ENCODE results near the gene TPSB2.

The TPSB2 gene

DNA sequence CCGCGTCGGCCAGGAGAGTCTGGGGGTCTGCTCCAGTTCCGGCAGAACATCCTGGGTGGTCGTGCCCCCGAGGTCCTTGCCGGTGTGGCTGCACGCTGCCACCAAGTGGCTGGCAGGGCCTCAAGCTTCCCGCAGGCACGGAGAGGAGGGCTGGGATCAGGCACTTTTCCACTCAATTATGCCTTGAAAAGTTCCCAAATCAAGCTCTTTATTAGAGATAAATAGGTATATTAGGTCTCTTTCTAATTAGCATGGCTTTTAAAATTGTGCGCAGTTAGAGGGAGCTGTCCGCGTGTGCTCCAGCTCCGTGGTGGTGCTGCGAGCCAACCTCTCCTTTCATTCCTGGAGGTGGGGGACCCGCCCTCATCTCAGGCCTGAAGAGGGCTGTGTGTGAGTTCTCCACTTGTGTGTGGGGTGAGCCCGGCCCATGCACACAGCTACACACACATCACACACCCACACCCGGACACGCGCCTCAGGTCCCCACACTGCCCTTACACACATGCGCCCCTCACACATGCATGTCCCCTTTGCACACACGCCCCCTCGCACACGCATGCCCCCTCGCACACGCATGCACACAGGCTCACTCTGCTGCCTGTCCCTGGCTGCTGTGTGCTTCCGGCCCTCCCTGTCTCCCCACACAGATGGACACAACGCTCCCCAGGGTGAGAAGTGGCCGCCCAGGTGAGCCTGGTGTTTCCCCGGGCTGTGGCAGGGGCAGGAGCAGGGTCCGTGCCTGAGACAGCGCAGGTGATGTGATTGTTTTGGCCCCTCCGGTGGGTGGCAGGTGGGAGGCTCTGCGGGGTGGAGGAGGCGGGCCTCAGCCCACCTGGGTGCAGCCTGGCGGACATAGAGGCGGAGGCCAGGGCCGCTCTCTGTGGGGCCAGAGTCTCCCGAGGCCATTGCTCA, 48.3 kb downstream of the TPSB2 start:
- DNase-seq: no peak

DNA sequence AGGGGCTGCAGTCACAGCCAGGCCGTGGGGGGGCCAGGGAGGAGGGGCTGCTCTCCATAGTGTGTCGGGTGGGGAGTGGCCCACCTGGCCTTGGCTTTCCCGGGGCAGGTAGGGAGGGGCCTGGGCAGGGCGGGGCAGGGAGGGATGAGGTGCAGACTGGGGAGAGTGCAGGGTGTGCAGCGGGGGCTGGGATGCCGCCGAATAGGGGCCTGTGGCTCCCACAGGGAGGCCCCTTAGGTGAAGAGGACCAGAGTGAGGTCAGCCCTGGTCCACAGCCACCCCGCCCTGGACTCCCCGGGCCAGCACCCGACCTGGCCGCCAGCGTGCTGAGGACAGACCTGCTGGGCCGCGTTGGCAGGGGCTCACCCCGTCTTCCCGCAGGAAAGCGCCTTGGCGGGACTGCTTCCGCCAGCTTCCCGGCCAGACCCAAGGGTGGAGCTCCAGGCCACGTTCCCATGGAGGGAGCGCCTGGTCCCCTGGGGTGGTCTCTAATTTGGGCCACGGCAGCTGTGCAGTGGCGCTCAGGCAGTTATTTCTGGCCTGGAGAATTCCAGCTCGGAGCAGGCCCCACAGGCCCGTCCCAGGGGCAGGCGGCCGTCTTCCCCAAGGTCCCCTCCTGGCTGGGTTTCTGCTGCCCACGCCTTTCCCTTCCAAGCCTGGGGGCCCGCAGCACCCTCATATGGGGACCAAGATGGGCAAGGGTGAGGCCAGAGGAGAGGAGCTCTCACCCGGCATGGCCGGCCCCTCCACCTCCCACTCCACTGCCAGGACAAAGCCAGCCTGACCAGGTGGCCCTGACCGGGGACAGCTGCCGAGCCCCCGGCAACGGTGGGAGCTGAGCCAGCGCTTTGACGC, 49.2 kb downstream of the TPSB2 start:
- DNase-seq: no peak
